K562 (cell line): ENCODE measurements around the gene HAGHL. TPM values are rescaled to one million over a fixed set of nuclear protein-coding genes. Genes with fewer than 3 reads are reported as not detected.

ENCODE experiments used
- CBX3 ChIP-seq, 2 experiments: IDR thresholded peaks; 1 replicate in 1 of 2; 2 replicates in 1 of 2; pipeline ENCODE4 v1.6.1; 2012; ENCODE audit warnings: inconsistent platforms in 2 of 2, low read length in 2 of 2, borderline replicate concordance in 1 of 2, control low read depth in 1 of 2
- CTBP1 ChIP-seq: fragments of 450-650 bp; IDR thresholded peaks from 2 replicates; pipeline ENCODE4 v1.6.1; 2016; ENCODE audit warnings: borderline replicate concordance
- CTCF ChIP-seq, 3 experiments: IDR thresholded peaks in 2 of 3; conservative IDR thresholded peaks in 1 of 3; 2 replicates each; pipeline ENCODE4 v1.5.1; 2011 to 2012; ENCODE audit warnings: low read length in 3 of 3, mild to moderate bottlenecking in 3 of 3, control low read depth in 2 of 3, improper control_type of control experiment in 1 of 3, inconsistent platforms in 1 of 3, low read depth in 1 of 3, mixed read lengths in 1 of 3, moderate library complexity in 1 of 3; ENCODE audit not compliant: insufficient read depth in 2 of 3
- ESRRA ChIP-seq: fragments of 450-650 bp; IDR thresholded peaks from 2 replicates; pipeline ENCODE4 v1.6.1; 2014; ENCODE audit warnings: low read depth, mild to moderate bottlenecking, moderate library complexity, borderline replicate concordance
- FOXA1 ChIP-seq: fragments of 450-650 bp; IDR thresholded peaks from 2 replicates; pipeline ENCODE4 v1.6.1; 2016; ENCODE audit warnings: mild to moderate bottlenecking, borderline replicate concordance
- HNRNPL ChIP-seq: fragments of 200-400 bp; formaldehyde crosslinking; IDR thresholded peaks from 2 replicates; pipeline ENCODE4 v1.6.1; 2017; ENCODE audit warnings: low read depth, mild to moderate bottlenecking, low read length
- KHSRP ChIP-seq: fragments of 450-650 bp; IDR thresholded peaks from 2 replicates; pipeline ENCODE4 v1.6.1; 2017
- MAZ ChIP-seq, 2 experiments: fragments of 450-650 bp in 1 of 2; sonication (generic) in 1 of 2; formaldehyde crosslinking; IDR thresholded peaks in 1 of 2; conservative IDR thresholded peaks in 1 of 2; 2 replicates each; pipeline versions ENCODE4 v1.4.0 to v1.5.0; 2020; ENCODE audit warnings: mild to moderate bottlenecking in 1 of 2, missing genetic modification reagents in 1 of 2
- PTBP1 ChIP-seq: fragments of 200-400 bp; formaldehyde crosslinking; IDR thresholded peaks from 2 replicates; pipeline ENCODE4 v1.6.1; 2017; ENCODE audit warnings: low read depth, low read length
- RBM25 ChIP-seq: fragments of 200-400 bp; formaldehyde crosslinking; IDR thresholded peaks from 2 replicates; pipeline ENCODE4 v1.6.1; 2018; ENCODE audit warnings: low read length, low read depth, moderate library complexity; ENCODE audit not compliant: severe bottlenecking
- RCOR1 ChIP-seq, 2 experiments: IDR thresholded peaks; 2 replicates each; pipeline ENCODE4 v1.6.1; 2012; ENCODE audit warnings: low read depth in 2 of 2, low read length in 2 of 2, borderline replicate concordance in 1 of 2, improper control_type of control experiment in 1 of 2
- RFX1 ChIP-seq: fragments of 450-650 bp; IDR thresholded peaks from 2 replicates; pipeline ENCODE4 v1.6.1; 2016; ENCODE audit warnings: mild to moderate bottlenecking, moderate library complexity
- RUNX1 ChIP-seq: sonication (generic); IDR thresholded peaks from 2 replicates; pipeline ENCODE4 v1.6.1; 2016; ENCODE audit warnings: antibody characterized with exemption, low read depth
- SOX6 ChIP-seq: fragments of 450-650 bp; IDR thresholded peaks from 2 replicates; pipeline ENCODE4 v1.6.1; 2014; ENCODE audit warnings: mild to moderate bottlenecking
- TFAP4 ChIP-seq: sonication (generic); formaldehyde crosslinking; IDR thresholded peaks from 2 replicates; pipeline ENCODE4 v1.8.0; 2022; ENCODE audit warnings: missing genetic modification reagents, mild to moderate bottlenecking, moderate library complexity, borderline replicate concordance
- YY1 ChIP-seq, 3 experiments: IDR thresholded peaks; 2 replicates each; pipeline ENCODE4 v1.6.1; 2011; ENCODE audit warnings: low read length in 2 of 3, mild to moderate bottlenecking in 2 of 3, moderate library complexity in 2 of 3, borderline replicate concordance in 1 of 3, control low read depth in 1 of 3, low read depth in 1 of 3; ENCODE audit not compliant: insufficient read depth in 3 of 3, insufficient replicate concordance in 2 of 3, control insufficient read depth in 1 of 3, insufficient read length in 1 of 3; ENCODE audit errors: extremely low read depth in 1 of 3
- ZBTB7A ChIP-seq: IDR thresholded peaks from 2 replicates; pipeline ENCODE4 v1.6.1; 2011; ENCODE audit warnings: low read depth, mild to moderate bottlenecking, low read length, moderate library complexity, borderline replicate concordance; ENCODE audit not compliant: control insufficient read depth
- ZNF316 ChIP-seq: fragments of 450-650 bp; IDR thresholded peaks from 2 replicates; pipeline ENCODE4 v1.6.1; 2016
- ZNF699 ChIP-seq: fragments of 250-450 bp; sonication (Bioruptor Pico); IDR thresholded peaks from 2 replicates; pipeline ENCODE4 v1.8.0; 2021; ENCODE audit warnings: mild to moderate bottlenecking, moderate library complexity; ENCODE audit not compliant: insufficient replicate concordance
- polyA plus RNA-seq, 8 experiments: library from polyadenylated mRNA; depleted of rRNA in 4 of 8; stranded (reverse) in 5 of 8; unstranded in 3 of 8; fragments of >200 nt; fragmentation: Nextera tagmentation in 2 of 8; fragmentation: Illumina TruSeq in 1 of 8; extraction: Ambion mirVana in 2 of 8; extraction: Trizol in 1 of 8; gene quantifications; 2 replicates each; pipeline versions ENCODE4 v1.2.1 to v1.2.3, GENCODE V29; 2011 to 2014; ENCODE audit warnings: inconsistent platforms in 1 of 8, missing spikeins in 1 of 8
- total RNA-seq, 7 experiments: library from RNA; depleted of rRNA in 6 of 7; stranded (reverse); fragments of >200 nt in 6 of 7; fragmentation: Illumina TruSeq in 2 of 7; extraction: Trizol in 2 of 7; gene quantifications; 2 replicates each; pipeline versions ENCODE4 v1.2.1 to v1.2.3, GENCODE V29; 2011 to 2021; ENCODE audit warnings: low replicate concordance in 1 of 7
- TF ChIP-seq, protein P1 (sequence below): fragments of 200-400 bp; formaldehyde crosslinking; IDR thresholded peaks from 2 replicates; pipeline ENCODE4 v1.6.1; 2017; ENCODE audit warnings: mild to moderate bottlenecking, low read depth, low read length, moderate library complexity

HAGHL gene
- total and polyA plus RNA-seq, 9 of the 15 experiments (the other 6 are each of a cell fraction or from before 2014, with no cell fraction given), result 0.31 to 83.4 (median 20.7) TPM

DNA sequence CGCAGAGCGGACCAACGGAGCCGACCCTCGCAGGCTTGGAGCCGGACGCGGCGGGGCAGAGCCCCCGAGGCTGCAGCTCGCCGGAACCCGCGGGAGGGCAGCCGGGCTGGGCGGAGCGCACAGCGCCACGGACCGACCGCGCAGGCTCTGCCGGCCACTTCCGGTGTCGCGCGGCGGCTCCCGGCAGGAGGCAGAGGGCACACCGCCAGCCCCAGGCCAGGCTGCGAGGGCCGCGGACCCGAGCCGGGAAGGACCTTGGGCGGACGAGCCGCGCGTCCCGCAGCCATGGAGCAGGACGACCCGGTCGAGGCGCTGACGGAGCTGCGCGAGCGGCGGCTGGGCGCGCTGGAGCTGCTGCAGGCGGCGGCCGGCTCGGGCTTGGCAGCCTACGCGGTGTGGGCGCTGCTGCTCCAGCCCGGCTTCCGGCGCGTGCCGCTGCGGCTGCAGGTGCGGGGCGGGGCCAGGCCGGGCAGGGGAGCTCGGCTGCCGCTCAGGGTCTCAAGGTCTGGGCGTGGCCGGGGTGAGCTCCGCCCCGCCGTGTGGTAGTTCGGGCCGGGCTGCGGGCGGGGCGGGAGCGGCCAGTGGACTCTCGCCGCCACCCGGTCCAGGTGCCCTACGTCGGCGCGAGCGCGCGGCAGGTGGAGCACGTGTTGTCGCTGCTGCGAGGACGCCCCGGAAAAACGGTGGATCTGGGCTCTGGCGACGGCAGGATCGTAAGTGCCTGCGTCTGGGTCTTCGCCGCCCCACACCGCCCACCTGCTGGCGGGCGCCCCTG is 5.7 kb upstream of the HAGHL start, which contains the start of gene ANTKMT (continued):
- TF ChIP-seq ZNF699 (CRISPR knock-in tag), result no peak
- TF ChIP-seq FOXA1, result no peak
- TF ChIP-seq PTBP1, result 0 out of 2 replicates have a peak, but pooled peaks have one; percentile 20
- peak; percentile 87; the same call in 1 of the 2 replicates for TF ChIP-seq RUNX1
- peak in 2 of 3 experiments; percentile 16 to 40 for TF ChIP-seq YY1 (IDR thresholded peaks at IDR 0.05; ENCODE audit: borderline replicate concordance in 1 of 3, control insufficient read depth in 1 of 3, extremely low read depth in 1 of 3, insufficient read depth in 3 of 3, insufficient read length in 1 of 3, insufficient replicate concordance in 2 of 3, low read depth in 1 of 3, low read length in 2 of 3)
- 0 out of 4 replicates have a peak, but pooled peaks of 1 of the 2 experiments have one; percentile 22 for TF ChIP-seq RCOR1 (IDR thresholded peaks at IDR 0.05; ENCODE audit: borderline replicate concordance in 1 of 2, low read depth in 2 of 2, low read length in 2 of 2)
- TF ChIP-seq HNRNPL, result peak; percentile 89
- no peak for TF ChIP-seq ZNF316
- no peak for TF ChIP-seq KHSRP
- TF ChIP-seq SOX6, result peak; percentile 56; the same call in 1 of the 2 replicates
- peak; percentile 88 for TF ChIP-seq ESRRA
- TF ChIP-seq, protein P1, sequence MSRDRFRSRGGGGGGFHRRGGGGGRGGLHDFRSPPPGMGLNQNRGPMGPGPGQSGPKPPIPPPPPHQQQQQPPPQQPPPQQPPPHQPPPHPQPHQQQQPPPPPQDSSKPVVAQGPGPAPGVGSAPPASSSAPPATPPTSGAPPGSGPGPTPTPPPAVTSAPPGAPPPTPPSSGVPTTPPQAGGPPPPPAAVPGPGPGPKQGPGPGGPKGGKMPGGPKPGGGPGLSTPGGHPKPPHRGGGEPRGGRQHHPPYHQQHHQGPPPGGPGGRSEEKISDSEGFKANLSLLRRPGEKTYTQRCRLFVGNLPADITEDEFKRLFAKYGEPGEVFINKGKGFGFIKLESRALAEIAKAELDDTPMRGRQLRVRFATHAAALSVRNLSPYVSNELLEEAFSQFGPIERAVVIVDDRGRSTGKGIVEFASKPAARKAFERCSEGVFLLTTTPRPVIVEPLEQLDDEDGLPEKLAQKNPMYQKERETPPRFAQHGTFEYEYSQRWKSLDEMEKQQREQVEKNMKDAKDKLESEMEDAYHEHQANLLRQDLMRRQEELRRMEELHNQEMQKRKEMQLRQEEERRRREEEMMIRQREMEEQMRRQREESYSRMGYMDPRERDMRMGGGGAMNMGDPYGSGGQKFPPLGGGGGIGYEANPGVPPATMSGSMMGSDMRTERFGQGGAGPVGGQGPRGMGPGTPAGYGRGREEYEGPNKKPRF, result 0 out of 2 replicates have a peak, but pooled peaks have one; percentile 46
- peak; percentile 49 for TF ChIP-seq ZBTB7A
- TF ChIP-seq MAZ (CRISPR knock-in tag; conservative IDR thresholded peaks at IDR 0.05 in 1 of 2, IDR thresholded peaks at IDR 0.05 in 1 of 2), result peak in 1 of 2 experiments; percentile 90
- peak in 1 of 2 experiments; percentile 60; a peak in 1 of 3 replicates for TF ChIP-seq CBX3 (IDR thresholded peaks at IDR 0.05; ENCODE audit: borderline replicate concordance in 1 of 2, low read length in 2 of 2)
- TF ChIP-seq TFAP4 (CRISPR knock-in tag), result peak; percentile 47; the same call in 1 of the 2 replicates
- peak; percentile 42 for TF ChIP-seq RBM25
- TF ChIP-seq CTBP1, result peak; percentile 99
- peak in 1 of 3 experiments; percentile 18; a peak in 2 of 6 replicates for TF ChIP-seq CTCF (IDR thresholded peaks at IDR 0.05 in 2 of 3, conservative IDR thresholded peaks at IDR 0.05 in 1 of 3; ENCODE audit: insufficient read depth in 2 of 3, low read depth in 1 of 3, low read length in 3 of 3)
- no peak for TF ChIP-seq RFX1
